ENCODE measurements around the gene KIAA1549.

GRCh38 chr7:138845711-138846110, 135.5 kb downstream of the KIAA1549 start:
- TF ChIP-seq, protein P1, sequence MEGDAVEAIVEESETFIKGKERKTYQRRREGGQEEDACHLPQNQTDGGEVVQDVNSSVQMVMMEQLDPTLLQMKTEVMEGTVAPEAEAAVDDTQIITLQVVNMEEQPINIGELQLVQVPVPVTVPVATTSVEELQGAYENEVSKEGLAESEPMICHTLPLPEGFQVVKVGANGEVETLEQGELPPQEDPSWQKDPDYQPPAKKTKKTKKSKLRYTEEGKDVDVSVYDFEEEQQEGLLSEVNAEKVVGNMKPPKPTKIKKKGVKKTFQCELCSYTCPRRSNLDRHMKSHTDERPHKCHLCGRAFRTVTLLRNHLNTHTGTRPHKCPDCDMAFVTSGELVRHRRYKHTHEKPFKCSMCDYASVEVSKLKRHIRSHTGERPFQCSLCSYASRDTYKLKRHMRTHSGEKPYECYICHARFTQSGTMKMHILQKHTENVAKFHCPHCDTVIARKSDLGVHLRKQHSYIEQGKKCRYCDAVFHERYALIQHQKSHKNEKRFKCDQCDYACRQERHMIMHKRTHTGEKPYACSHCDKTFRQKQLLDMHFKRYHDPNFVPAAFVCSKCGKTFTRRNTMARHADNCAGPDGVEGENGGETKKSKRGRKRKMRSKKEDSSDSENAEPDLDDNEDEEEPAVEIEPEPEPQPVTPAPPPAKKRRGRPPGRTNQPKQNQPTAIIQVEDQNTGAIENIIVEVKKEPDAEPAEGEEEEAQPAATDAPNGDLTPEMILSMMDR (optimal IDR thresholded peaks at IDR 0.05 in 1 of 3, IDR thresholded peaks at IDR 0.05 in 1 of 3, conservative IDR thresholded peaks at IDR 0.05 in 1 of 3; ENCODE audit: extremely low read depth in 1 of 3, insufficient read depth in 2 of 3, low read length in 3 of 3) = no peak
- no peak for TF ChIP-seq EZH2 (IDR thresholded peaks at IDR 0.05; ENCODE audit: low read length)

Measured in keratinocyte (primary cell).